HL-60 (cell line): ENCODE results near the gene SGK1.
"Not testable (repeated sequence)": the region's sequence is repeated elsewhere in the genome, so short reads cannot be mapped to it uniquely, and the experiment has no call there.

Experiments used
- DNase-seq, 2 experiments: peaks; one replicate each; pipeline ENCODE4 v3.0.0-alpha.2; 2010 to 2020; ENCODE audit warnings: low read depth in 1 of 2, low spot score in 1 of 2
- H3K27ac ChIP-seq: fragments of 250-450 bp; sonication (Bioruptor Pico); replicated peaks from 2 replicates; pipeline ENCODE4 v1.5.1; 2020; ENCODE audit warnings: mild to moderate bottlenecking, moderate library complexity
- H3K27me3 ChIP-seq: fragments of 250-450 bp; sonication (Bioruptor Pico); 2 replicates; pipeline ENCODE4 v1.5.1; 2021; ENCODE audit warnings: mild to moderate bottlenecking, moderate library complexity; ENCODE audit not compliant: insufficient read depth, poor library complexity, severe bottlenecking
- H3K4me3 ChIP-seq: replicated peaks from 2 replicates; pipeline ENCODE4 v1.5.1; 2011; ENCODE audit warnings: mild to moderate bottlenecking, control low read depth, low read length; ENCODE audit not compliant: insufficient read depth
- CTCF ChIP-seq: IDR thresholded peaks from one replicate; pipeline ENCODE4 v1.5.1; 2011; ENCODE audit warnings: low read length, control low read depth, inconsistent platforms; ENCODE audit not compliant: insufficient read depth
- GABPA ChIP-seq: IDR thresholded peaks from 2 replicates; pipeline ENCODE4 v1.6.1; 2012; ENCODE audit warnings: low read depth
- POLR2AphosphoS5 ChIP-seq: IDR thresholded peaks from 2 replicates; pipeline ENCODE4 v1.6.1; 2012; ENCODE audit warnings: low read depth
- REST ChIP-seq: IDR thresholded peaks from 2 replicates; pipeline ENCODE4 v1.6.1; 2012; ENCODE audit warnings: low read depth; ENCODE audit not compliant: insufficient replicate concordance
- SPI1 ChIP-seq: IDR thresholded peaks from 2 replicates; pipeline ENCODE4 v1.6.1; 2012; ENCODE audit warnings: low read depth, mild to moderate bottlenecking, borderline replicate concordance

Gene SGK1

GRCh38 chr6:134195985-134196384 is 121.9 kb downstream of the SGK1 start:
- TF ChIP-seq GABPA (no peak), REST (no peak), POLR2AphosphoS5 (no peak), CTCF (no peak), SPI1 (no peak)
- DNase-seq = no peak
- Histone ChIP-seq H3K27ac (no peak overlapping the region), H3K27me3 (no peaks in the 10 kb centered on the region), H3K4me3 (no peak overlapping the region)

- H3K4me3 ChIP-seq = no peak overlapping the region
- no peaks in the 10 kb centered on the region for H3K27me3 ChIP-seq
- TF ChIP-seq CTCF (no peak), POLR2AphosphoS5 (no peak), GABPA (no peak), SPI1 (no peak), REST (no peak)
- H3K27ac ChIP-seq = no peak overlapping the region
- no peak for DNase-seq
These were observed 122.6 kb downstream of the SGK1 start for GRCh38 chr6:134195164-134195906.

- no peak for DNase-seq
- no peak overlapping the region for H3K4me3 ChIP-seq
- TF ChIP-seq SPI1 (no peak), POLR2AphosphoS5 (no peak), CTCF (no peak), GABPA (no peak), REST (no peak)
- no peak overlapping the region for H3K27ac ChIP-seq
- no peaks in the 10 kb centered on the region for H3K27me3 ChIP-seq
These were observed 124.1 kb downstream of the SGK1 start for GRCh38 chr6:134193536-134194498.

- not testable (repeated sequence) for DNase-seq, H3K27me3 ChIP-seq, H3K4me3 ChIP-seq, H3K27ac ChIP-seq
These were observed 125.3 kb downstream of the SGK1 start for GRCh38 chr6:134192609-134193008.
